ENCODE measurements around the gene APBB2.
A peak's percentile ranks its signal among the peaks of the same experiment; 100 is the strongest.
"Not testable (repeated sequence)": the region's sequence is repeated elsewhere in the genome, so short reads cannot be mapped to it uniquely, and the experiment has no call there.

The APBB2 gene

GRCh38 chr4:41002309-41002708 is 212.0 kb downstream of the APBB2 start:
- no peak for DNase-seq

GRCh38 chr4:41000356-41000755 is 214.0 kb downstream of the APBB2 start:
- no peak for DNase-seq

- DNase-seq = no peak
Measured at GRCh38 chr4:40998675-40999358, 215.5 kb downstream of the APBB2 start.

GRCh38 chr4:40995850-40996249 is 218.5 kb downstream of the APBB2 start:
- DNase-seq = peak; percentile 26

GRCh38 chr4:40994321-40994720 is 220.0 kb downstream of the APBB2 start:
- DNase-seq = not testable (repeated sequence)

GRCh38 chr4:40993296-40993693 is 221.0 kb downstream of the APBB2 start:
- not testable (repeated sequence) for DNase-seq

- DNase-seq = no peak
Measured at GRCh38 chr4:40992472-40993295, 221.7 kb downstream of the APBB2 start.

- DNase-seq = no peak
Measured at GRCh38 chr4:40991908-40992307, 222.4 kb downstream of the APBB2 start.

- DNase-seq = no peak
Measured at GRCh38 chr4:40990899-40991265, 223.5 kb downstream of the APBB2 start.

GRCh38 chr4:40990236-40990898 is 224.0 kb downstream of the APBB2 start:
- no peak for DNase-seq

GRCh38 chr4:40987151-40987550 is 227.2 kb downstream of the APBB2 start:
- no peak for DNase-seq

- no peak for DNase-seq
Measured at GRCh38 chr4:40986375-40986774, 228.0 kb downstream of the APBB2 start.

GRCh38 chr4:40984051-40984450 is 230.3 kb downstream of the APBB2 start:
- DNase-seq = no peak

GRCh38 chr4:40980318-40980883 is 233.9 kb downstream of the APBB2 start:
- DNase-seq = no peak

GRCh38 chr4:40978548-40978947 is 235.8 kb downstream of the APBB2 start:
- DNase-seq = no peak

- DNase-seq = peak; percentile 51
Measured at GRCh38 chr4:40976343-40976742, 238.0 kb downstream of the APBB2 start.

- DNase-seq = no peak
Measured at GRCh38 chr4:40972722-40973121, 241.6 kb downstream of the APBB2 start.

GRCh38 chr4:40971338-40971737 is 243.0 kb downstream of the APBB2 start:
- DNase-seq = no peak

GRCh38 chr4:40969501-40969900 is 244.8 kb downstream of the APBB2 start:
- DNase-seq = no peak

- no peak for DNase-seq
Measured at GRCh38 chr4:40967550-40967949, 246.8 kb downstream of the APBB2 start.

GRCh38 chr4:40966091-40966490 is 248.3 kb downstream of the APBB2 start:
- DNase-seq = no peak

GRCh38 chr4:40963897-40964478 is 250.4 kb downstream of the APBB2 start:
- DNase-seq = no peak

- no peak for DNase-seq
Measured at GRCh38 chr4:40962551-40963180, 251.7 kb downstream of the APBB2 start.

Data from NCI-H1092 (cell line).